Omental fat pad (tissue), 4 donors: ENCODE results near the gene SCD. TPM values are rescaled to one million over a fixed set of nuclear protein-coding genes. Genes with fewer than 3 reads are reported as not detected.

Source experiments
- ATAC-seq: fragments of 150-250 bp; one replicate; pipeline ENCODE4 v1.9.1; 2016; ENCODE audit warnings: mild to moderate bottlenecking, moderate library complexity; ENCODE audit not compliant: low FRiP score
- DNase-seq: peaks from one replicate; pipeline ENCODE4 v3.0.0-alpha.2; 2019; ENCODE audit warnings: low spot score
- CTCF ChIP-seq, 3 donors: fragments of 450-650 bp; IDR thresholded peaks; one replicate each; pipeline ENCODE4 v1.5.1; 2016 to 2017; ENCODE audit warnings: antibody characterized with exemption in 3 of 3, mild to moderate bottlenecking in 3 of 3, moderate library complexity in 2 of 3
- total RNA-seq, 4 donors: library from RNA; depleted of rRNA; stranded (reverse); fragments of >200 nt; gene quantifications; one replicate each; pipeline ENCODE4 v1.1.0, GENCODE V29; 2016

The SCD gene
- total RNA-seq, 4 donors from 2014 or later, result 258 to 1,217 (median 417) TPM

- ATAC-seq (no peak), DNase-seq (no peak)
- no peak for TF ChIP-seq CTCF (IDR thresholded peaks at IDR 0.05)
Observed at GRCh38 chr10:100380400-100380799, 33.4 kb downstream of the SCD start.

- DNase-seq (no peak), ATAC-seq (no peak)
- no peak for TF ChIP-seq CTCF (IDR thresholded peaks at IDR 0.05)
Observed at GRCh38 chr10:100382553-100382952, 35.5 kb downstream of the SCD start.

GRCh38 chr10:100383251-100383650, 36.2 kb downstream of the SCD start:
- ATAC-seq (no peak), DNase-seq (no peak)
- TF ChIP-seq CTCF (IDR thresholded peaks at IDR 0.05), result no peak

- DNase-seq, result no peak
- TF ChIP-seq CTCF (IDR thresholded peaks at IDR 0.05), result no peak
- no peak for ATAC-seq
Observed at GRCh38 chr10:100391163-100392002, 44.4 kb downstream of the SCD start.

GRCh38 chr10:100392686-100393003, 45.6 kb downstream of the SCD start:
- no peak for DNase-seq

GRCh38 chr10:100395626-100396025, 48.6 kb downstream of the SCD start:
- ATAC-seq (no peak), DNase-seq (no peak)
- no peak for TF ChIP-seq CTCF (IDR thresholded peaks at IDR 0.05)

More at GRCh38 chr10:100392686-100393003, 45.6 kb downstream of the SCD start:
- no peak for TF ChIP-seq CTCF (IDR thresholded peaks at IDR 0.05)
- ATAC-seq, result no peak

GRCh38 chr10:100396605-100397004, 49.6 kb downstream of the SCD start:
- ATAC-seq (no peak), DNase-seq (no peak)
- TF ChIP-seq CTCF (IDR thresholded peaks at IDR 0.05), result no peak
